ENCODE data around the gene ZNF76. TPM values are rescaled to one million over a fixed set of nuclear protein-coding genes. Genes with fewer than 3 reads are reported as not detected.
A peak's percentile ranks its signal among the peaks of the same experiment; 100 is the strongest.

Gene ZNF76
- polyA plus RNA-seq, 2 of the 4 experiments (the other 2 are of a cell fraction), result 7.9 to 10.5 TPM

DNA sequence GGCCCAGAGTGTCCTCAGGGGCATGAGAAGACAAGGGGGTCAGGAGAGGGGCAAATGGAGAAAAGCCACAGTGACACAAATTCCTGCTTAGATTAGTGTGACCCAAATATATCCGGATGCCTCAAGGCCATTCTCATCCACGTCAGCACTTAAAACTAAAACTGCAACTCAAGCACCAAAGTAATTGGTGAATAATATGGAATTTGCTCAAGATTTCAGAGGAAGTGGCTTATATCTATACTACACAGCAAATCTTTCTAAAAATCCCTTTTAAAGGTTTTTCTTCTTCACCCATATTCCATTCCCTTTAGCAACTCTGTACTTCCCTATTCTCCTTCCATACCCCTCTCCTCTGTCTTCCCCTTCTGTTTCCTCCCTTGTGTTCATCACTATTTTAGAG is 53.3 kb downstream of the ZNF76 start (continued):
- TF ChIP-seq BHLHE40 (IDR thresholded peaks at IDR 0.05; ENCODE audit: low read depth, low read length), result no peak
- TF ChIP-seq EP300 (IDR thresholded peaks at IDR 0.05), result no peak
- no peak for TF ChIP-seq HDAC2 (IDR thresholded peaks at IDR 0.05)
- TF ChIP-seq MAFK (IDR thresholded peaks at IDR 0.05; ENCODE audit: partially characterized antibody), result no peak
- TF ChIP-seq NPAS2 (CRISPR knock-in tag; IDR thresholded peaks at IDR 0.05; ENCODE audit: borderline replicate concordance), result no peak
- TF ChIP-seq EHF (CRISPR knock-in tag; IDR thresholded peaks at IDR 0.05), result no peak

DNA sequence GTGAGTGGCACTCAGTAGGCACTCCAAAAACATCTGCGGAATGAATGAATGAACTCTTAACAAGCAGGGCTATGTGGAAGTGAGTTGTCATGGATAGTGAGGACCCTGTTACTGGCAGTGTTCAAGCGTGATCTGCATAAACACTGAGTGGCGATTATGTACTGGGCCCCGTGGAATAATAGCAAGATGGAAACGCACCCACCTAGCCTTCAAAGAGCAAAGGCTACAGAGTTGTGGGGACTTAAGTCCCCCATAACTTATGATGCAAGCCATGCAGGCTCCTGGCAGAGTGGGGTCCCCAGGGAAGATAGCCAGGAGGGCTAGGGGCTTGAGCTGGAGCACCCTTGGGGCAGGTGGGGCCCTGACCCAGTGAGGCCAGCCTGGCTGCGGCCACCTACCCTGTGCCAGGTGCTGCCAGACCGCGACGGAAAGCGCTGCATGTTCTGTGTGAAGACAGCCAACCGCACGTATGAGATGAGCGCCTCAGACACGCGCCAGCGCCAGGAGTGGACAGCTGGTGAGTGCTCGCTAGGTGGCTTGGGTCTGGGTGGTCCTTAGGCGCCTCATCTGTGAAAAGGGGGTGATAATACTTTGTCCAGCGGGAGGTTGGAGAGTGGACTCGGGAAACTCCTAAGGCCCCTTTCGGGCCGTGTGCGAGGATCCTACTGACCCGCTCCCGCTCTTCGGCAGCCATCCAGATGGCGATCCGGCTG is 58.1 kb downstream of the ZNF76 start:
- no peak for TF ChIP-seq EP300 (IDR thresholded peaks at IDR 0.05)
- TF ChIP-seq, protein P1, sequence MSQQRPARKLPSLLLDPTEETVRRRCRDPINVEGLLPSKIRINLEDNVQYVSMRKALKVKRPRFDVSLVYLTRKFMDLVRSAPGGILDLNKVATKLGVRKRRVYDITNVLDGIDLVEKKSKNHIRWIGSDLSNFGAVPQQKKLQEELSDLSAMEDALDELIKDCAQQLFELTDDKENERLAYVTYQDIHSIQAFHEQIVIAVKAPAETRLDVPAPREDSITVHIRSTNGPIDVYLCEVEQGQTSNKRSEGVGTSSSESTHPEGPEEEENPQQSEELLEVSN (IDR thresholded peaks at IDR 0.05; ENCODE audit: borderline replicate concordance, low read depth), result peak; percentile 51; the same call in 1 of the 2 replicates
- no peak for TF ChIP-seq TP53 (CRISPR knock-in tag; IDR thresholded peaks at IDR 0.05)
- no peak for TF ChIP-seq FOXS1 (CRISPR knock-in tag; IDR thresholded peaks at IDR 0.05)
- no peak for TF ChIP-seq ZSCAN20 (CRISPR knock-in tag; IDR thresholded peaks at IDR 0.05)
- TF ChIP-seq JUNB (IDR thresholded peaks at IDR 0.05), result no peak
- Histone ChIP-seq H3K9me3 (no peaks in the 10 kb centered on the region), H3K4me1 (peaks cover 4% of the 10 kb centered on the region; the same call in 1 of the 3 replicates), H3K4me3 (peak overlapping the region; percentile 49), H3K27ac (peak overlapping the region; percentile 23 to 83; a peak in 4 of 6 replicates), H3K4me2 (peak overlapping the region; percentile 81)
- ChIA-PET POLR2A (interaction anchor here (0.6 to 1.1 kb wide), 2 partner anchors 58 to 355 kb away, joined by 4 to 5 read pairs; partner anchors contain the start of gene ZNF76), CTCF (interaction anchor here (0.8 to 1.1 kb wide), 6 partner anchors 10 to 49 kb away, joined by 3 to 6 read pairs (median 3); no protein-coding TSS in a partner anchor)
- no peak for DNase-seq (ENCODE audit: low read depth in 1 of 2, low spot score in 1 of 2)
- peak; percentile 54 to 65 for ATAC-seq
- WGBS (ENCODE audit: missing lambda C conversion rate), result 91% methylated on average over 5 of the region's 28 CpGs
- FAIRE-seq, result no peak

DNA sequence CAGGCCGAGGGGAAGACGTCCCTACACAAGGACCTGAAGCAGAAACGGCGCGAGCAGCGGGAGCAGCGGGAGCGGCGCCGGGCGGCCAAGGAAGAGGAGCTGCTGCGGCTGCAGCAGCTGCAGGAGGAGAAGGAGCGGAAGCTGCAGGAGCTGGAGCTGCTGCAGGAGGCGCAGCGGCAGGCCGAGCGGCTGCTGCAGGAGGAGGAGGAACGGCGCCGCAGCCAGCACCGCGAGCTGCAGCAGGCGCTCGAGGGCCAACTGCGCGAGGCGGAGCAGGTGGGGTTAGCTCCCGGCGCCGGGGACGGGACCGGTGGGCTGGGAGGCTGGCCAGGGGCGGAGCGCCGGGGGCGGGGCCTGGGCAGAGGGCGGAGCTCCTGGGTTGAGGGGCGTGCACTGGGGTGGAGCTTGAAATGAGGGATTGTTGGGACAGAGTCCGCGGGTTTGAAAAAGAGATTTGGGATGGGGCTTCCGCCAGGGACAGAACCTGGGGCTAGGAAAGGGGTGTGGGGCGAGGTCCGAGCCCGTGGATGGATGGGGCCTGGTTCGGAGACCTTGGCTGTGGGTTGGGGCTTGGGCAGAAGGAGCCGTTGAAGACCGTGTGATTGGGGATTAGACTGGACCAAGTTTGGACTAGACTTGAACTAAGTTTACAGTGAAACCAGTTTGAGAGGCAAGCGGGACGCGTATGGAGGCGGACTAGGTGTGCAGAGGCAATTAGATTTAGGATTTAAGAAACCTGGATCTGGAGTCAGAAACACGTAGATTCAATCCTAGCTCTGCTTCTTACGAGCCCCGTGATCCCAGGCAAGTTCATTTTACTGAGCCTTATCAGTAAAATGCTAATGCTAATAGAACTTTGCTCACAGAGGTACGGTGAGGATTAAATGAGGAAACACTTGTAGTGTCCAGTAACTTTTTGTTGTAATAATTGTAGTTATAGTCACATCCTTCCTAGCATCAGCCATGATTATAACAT is 58.9 kb downstream of the ZNF76 start:
- H3K4me2 ChIP-seq, result peak overlapping the region; percentile 81
- ATAC-seq (peak; percentile 97 to 99), DNase-seq (ENCODE audit: low read depth in 1 of 2, low spot score in 1 of 2) (peak; percentile 70 to 75), FAIRE-seq (no peak)
- peak overlapping the region; percentile 31 to 83; a peak in 5 of 6 replicates for H3K27ac ChIP-seq
- peak overlapping the region; percentile 49 for H3K4me3 ChIP-seq
- WGBS (ENCODE audit: missing lambda C conversion rate), result 17% methylated on average over 20 of the region's 55 CpGs
- CTCF ChIA-PET, result interaction anchor here (1.0 to 2.5 kb wide), 6 partner anchors 9 to 38 kb away, joined by 3 to 8 read pairs (median 4); partner anchors contain the start of gene PPARD
- H3K9me3 ChIP-seq, result no peaks in the 10 kb centered on the region
- TF ChIP-seq, protein P2, sequence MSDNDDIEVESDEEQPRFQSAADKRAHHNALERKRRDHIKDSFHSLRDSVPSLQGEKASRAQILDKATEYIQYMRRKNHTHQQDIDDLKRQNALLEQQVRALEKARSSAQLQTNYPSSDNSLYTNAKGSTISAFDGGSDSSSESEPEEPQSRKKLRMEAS (IDR thresholded peaks at IDR 0.05), result peak; percentile 40; the same call in 1 of the 2 replicates
- TF ChIP-seq MAZ (IDR thresholded peaks at IDR 0.05; ENCODE audit: borderline replicate concordance, low read depth, low read length), result no peak
- peak; percentile 75 for TF ChIP-seq POLR2A (IDR thresholded peaks at IDR 0.05; ENCODE audit: low read length)
- H3K4me1 ChIP-seq, result peaks cover 4% of the 10 kb centered on the region; the same call in 1 of the 3 replicates
- POLR2A ChIA-PET, result interaction anchor here (0.6 to 1.1 kb wide), 2 partner anchors 59 to 354 kb away, joined by 4 to 5 read pairs; partner anchors contain the start of gene ZNF76

DNA sequence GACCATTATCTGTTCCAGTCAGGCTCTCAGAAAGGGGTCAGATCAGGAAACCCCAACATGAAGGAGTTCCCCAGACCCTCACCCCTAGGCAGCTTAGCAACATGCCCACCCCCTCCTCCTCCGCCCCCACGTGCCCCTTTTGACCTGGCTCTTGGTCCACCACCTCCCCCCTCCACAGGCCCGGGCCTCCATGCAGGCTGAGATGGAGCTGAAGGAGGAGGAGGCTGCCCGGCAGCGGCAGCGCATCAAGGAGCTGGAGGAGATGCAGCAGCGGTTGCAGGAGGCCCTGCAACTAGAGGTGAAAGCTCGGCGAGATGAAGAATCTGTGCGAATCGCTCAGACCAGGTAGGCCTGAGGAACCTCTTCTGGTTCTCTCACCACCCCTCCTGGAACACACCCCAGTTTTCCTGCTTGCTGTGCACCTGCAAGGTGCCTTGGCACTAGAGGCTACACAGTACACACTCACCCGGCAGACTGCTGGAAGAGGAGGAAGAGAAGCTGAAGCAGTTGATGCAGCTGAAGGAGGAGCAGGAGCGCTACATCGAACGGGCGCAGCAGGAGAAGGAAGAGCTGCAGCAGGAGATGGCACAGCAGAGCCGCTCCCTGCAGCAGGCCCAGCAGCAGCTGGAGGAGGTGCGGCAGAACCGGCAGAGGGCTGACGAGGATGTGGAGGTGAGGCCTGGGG is 60.0 kb downstream of the ZNF76 start:
- ChIA-PET CTCF (interaction anchor here (0.7 to 2.5 kb wide), 6 partner anchors 11 to 181 kb away, joined by 3 to 9 read pairs (median 3); partner anchors contain the start of gene PPARD), POLR2A (no interaction called here)
- 94% methylated on average over 17 of the region's 20 CpGs for WGBS (ENCODE audit: missing lambda C conversion rate)
- no peak overlapping the region for H3K4me3 ChIP-seq
- FAIRE-seq (no peak), ATAC-seq (no peak), DNase-seq (ENCODE audit: low read depth in 1 of 2, low spot score in 1 of 2) (no peak)
- H3K9me3 ChIP-seq, result no peaks in the 10 kb centered on the region
- H3K4me2 ChIP-seq, result no peak overlapping the region
- H3K27ac ChIP-seq, result no peak overlapping the region
- H3K4me1 ChIP-seq, result peaks cover 4% of the 10 kb centered on the region; the same call in 1 of the 3 replicates
- TF ChIP-seq EHF (CRISPR knock-in tag; IDR thresholded peaks at IDR 0.05) (no peak), MAZ (IDR thresholded peaks at IDR 0.05; ENCODE audit: borderline replicate concordance, low read depth, low read length) (no peak), TFCP2L1 (CRISPR knock-in tag; IDR thresholded peaks at IDR 0.05) (no peak), BHLHE40 (IDR thresholded peaks at IDR 0.05; ENCODE audit: low read depth, low read length) (no peak), FOSL2 (IDR thresholded peaks at IDR 0.05) (no peak), FOSL2 (CRISPR knock-in tag; IDR thresholded peaks at IDR 0.05) (no peak), NFE2L2 (conservative IDR thresholded peaks at IDR 0.05; ENCODE audit: low read length) (no peak), CBX8 (IDR thresholded peaks at IDR 0.05) (no peak), ESRRA (IDR thresholded peaks at IDR 0.05; ENCODE audit: borderline replicate concordance, low read length) (no peak), MYC (IDR thresholded peaks at IDR 0.05; ENCODE audit: borderline replicate concordance, low read length) (no peak), ZSCAN20 (CRISPR knock-in tag; IDR thresholded peaks at IDR 0.05) (no peak), POLR2A (IDR thresholded peaks at IDR 0.05; ENCODE audit: low read length) (no peak), PHF8 (IDR thresholded peaks at IDR 0.05; ENCODE audit: borderline replicate concordance, low read depth) (no peak), KDM5A (IDR thresholded peaks at IDR 0.05) (no peak)
- TF ChIP-seq, protein P3, sequence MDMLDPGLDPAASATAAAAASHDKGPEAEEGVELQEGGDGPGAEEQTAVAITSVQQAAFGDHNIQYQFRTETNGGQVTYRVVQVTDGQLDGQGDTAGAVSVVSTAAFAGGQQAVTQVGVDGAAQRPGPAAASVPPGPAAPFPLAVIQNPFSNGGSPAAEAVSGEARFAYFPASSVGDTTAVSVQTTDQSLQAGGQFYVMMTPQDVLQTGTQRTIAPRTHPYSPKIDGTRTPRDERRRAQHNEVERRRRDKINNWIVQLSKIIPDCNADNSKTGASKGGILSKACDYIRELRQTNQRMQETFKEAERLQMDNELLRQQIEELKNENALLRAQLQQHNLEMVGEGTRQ (IDR thresholded peaks at IDR 0.05), result no peak
- TF ChIP-seq, protein P4, sequence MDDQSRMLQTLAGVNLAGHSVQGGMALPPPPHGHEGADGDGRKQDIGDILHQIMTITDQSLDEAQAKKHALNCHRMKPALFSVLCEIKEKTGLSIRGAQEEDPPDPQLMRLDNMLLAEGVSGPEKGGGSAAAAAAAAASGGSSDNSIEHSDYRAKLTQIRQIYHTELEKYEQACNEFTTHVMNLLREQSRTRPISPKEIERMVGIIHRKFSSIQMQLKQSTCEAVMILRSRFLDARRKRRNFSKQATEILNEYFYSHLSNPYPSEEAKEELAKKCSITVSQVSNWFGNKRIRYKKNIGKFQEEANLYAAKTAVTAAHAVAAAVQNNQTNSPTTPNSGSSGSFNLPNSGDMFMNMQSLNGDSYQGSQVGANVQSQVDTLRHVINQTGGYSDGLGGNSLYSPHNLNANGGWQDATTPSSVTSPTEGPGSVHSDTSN (IDR thresholded peaks at IDR 0.05), result no peak
- TF ChIP-seq, protein P1 (IDR thresholded peaks at IDR 0.05; ENCODE audit: borderline replicate concordance, low read depth), result no peak

Measured in A549 (cell line).